Prostate gland (tissue), 2 donors: ENCODE measurements around the gene FARS2. TPM values are rescaled to one million over a fixed set of nuclear protein-coding genes. Genes with fewer than 3 reads are reported as not detected.
A peak's percentile ranks its signal among the peaks of the same experiment; 100 is the strongest.

Experiments used
- DNase-seq: peaks from one replicate; pipeline ENCODE4 v3.0.0-alpha.2; 2019; ENCODE audit warnings: low spot score
- H3K27ac ChIP-seq, 2 donors: fragments of 200-600 bp; sonication (generic); 2 replicates each; pipeline ENCODE4 v1.5.1; 2017 to 2019
- H3K27me3 ChIP-seq: fragments of 200-600 bp; sonication (generic); replicated peaks from 2 replicates; pipeline ENCODE4 v1.5.1; 2019; ENCODE audit not compliant: insufficient read depth
- H3K36me3 ChIP-seq, 2 donors: fragments of 200-600 bp; sonication (generic); 1 replicate in 1 of 2; 2 replicates in 1 of 2; pipeline versions ENCODE4 v1.5.1 to v1.8.1; 2017 to 2019
- H3K4me1 ChIP-seq: fragments of 200-600 bp; sonication (generic); replicated peaks from 2 replicates; pipeline ENCODE4 v1.5.1; 2019
- H3K4me3 ChIP-seq, 2 donors: fragments of 200-600 bp; sonication (generic); 2 replicates each; pipeline ENCODE4 v1.5.1; 2017 to 2019
- H3K9me3 ChIP-seq: fragments of 200-600 bp; sonication (generic); 2 replicates; pipeline ENCODE4 v1.5.1; 2017
- POLR2A ChIP-seq: fragments of 450-650 bp; IDR thresholded peaks from one replicate; pipeline ENCODE4 v1.6.1; 2016; ENCODE audit warnings: antibody characterized with exemption, mild to moderate bottlenecking
- POLR2AphosphoS5 ChIP-seq: sonication (generic); formaldehyde crosslinking; IDR thresholded peaks from one replicate; pipeline ENCODE4 v1.6.1; 2017; ENCODE audit warnings: antibody characterized with exemption
- WGBS: methylation state at CpG from one replicate; pipeline ENCODE4 v1.1.5; 2018; 5-methylcytosine and 5-hydroxymethylcytosine counted together
- intact Hi-C: fragments of 100-400 bp; cut with DNase I; formaldehyde crosslinking; loops from one replicate; pipeline ENCODE4 v1.14.2; 2022
- total RNA-seq, 2 donors: library from RNA; depleted of rRNA; stranded (reverse); fragments of >200 nt; gene quantifications; one replicate each; pipeline ENCODE4 v1.1.0, GENCODE V29; 2016
- TF ChIP-seq, protein P1 (sequence below), 4 experiments: fragments of 200-600 bp in 2 of 4; fragments of 450-650 bp in 2 of 4; sonication (generic) in 2 of 4; IDR thresholded peaks; 1 replicate in 3 of 4; 2 replicates in 1 of 4; pipeline ENCODE4 v1.5.1; 2016 to 2019; ENCODE audit warnings: antibody characterized with exemption in 4 of 4, mild to moderate bottlenecking in 2 of 4, moderate library complexity in 2 of 4

FARS2 gene
- total RNA-seq, 2 donors from 2014 or later: 11.6 to 19.5 TPM

DNA sequence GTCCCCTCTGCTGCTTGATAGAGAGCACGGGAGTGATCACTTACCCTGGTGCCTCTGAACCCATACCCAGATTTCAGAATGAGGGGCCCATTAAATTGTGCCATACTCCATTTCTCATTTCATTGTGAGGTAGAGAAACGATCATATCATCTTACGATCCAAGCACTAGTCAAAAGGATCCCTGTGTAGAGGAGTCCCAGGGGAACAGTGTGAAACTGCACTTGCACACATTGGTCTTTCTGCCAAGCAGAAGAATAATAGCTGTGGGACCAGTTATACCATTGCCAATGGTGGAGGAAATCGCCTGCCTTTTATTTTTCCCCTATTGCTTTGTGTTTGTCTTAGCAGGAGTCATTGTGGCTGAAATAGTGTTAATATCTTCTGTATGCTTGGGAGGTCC lies 161.9 kb downstream of the FARS2 start:
- intact Hi-C loops: no loop called here
- H3K36me3 ChIP-seq: no peaks in the 10 kb centered on the region
- TF ChIP-seq, protein P1, sequence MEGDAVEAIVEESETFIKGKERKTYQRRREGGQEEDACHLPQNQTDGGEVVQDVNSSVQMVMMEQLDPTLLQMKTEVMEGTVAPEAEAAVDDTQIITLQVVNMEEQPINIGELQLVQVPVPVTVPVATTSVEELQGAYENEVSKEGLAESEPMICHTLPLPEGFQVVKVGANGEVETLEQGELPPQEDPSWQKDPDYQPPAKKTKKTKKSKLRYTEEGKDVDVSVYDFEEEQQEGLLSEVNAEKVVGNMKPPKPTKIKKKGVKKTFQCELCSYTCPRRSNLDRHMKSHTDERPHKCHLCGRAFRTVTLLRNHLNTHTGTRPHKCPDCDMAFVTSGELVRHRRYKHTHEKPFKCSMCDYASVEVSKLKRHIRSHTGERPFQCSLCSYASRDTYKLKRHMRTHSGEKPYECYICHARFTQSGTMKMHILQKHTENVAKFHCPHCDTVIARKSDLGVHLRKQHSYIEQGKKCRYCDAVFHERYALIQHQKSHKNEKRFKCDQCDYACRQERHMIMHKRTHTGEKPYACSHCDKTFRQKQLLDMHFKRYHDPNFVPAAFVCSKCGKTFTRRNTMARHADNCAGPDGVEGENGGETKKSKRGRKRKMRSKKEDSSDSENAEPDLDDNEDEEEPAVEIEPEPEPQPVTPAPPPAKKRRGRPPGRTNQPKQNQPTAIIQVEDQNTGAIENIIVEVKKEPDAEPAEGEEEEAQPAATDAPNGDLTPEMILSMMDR (IDR thresholded peaks at IDR 0.05): no peak
- no peak for TF ChIP-seq POLR2AphosphoS5
- TF ChIP-seq POLR2A: no peak
- no peak for DNase-seq
- no peaks in the 10 kb centered on the region for H3K9me3 ChIP-seq
- whole genome bisulfite sequencing: 75% methylated on average over 4 of the region's 4 CpGs
- no peaks in the 10 kb centered on the region for H3K27me3 ChIP-seq
- no peak overlapping the region for H3K4me3 ChIP-seq
- H3K27ac ChIP-seq: no peak overlapping the region
- H3K4me1 ChIP-seq: no peaks in the 10 kb centered on the region

DNA sequence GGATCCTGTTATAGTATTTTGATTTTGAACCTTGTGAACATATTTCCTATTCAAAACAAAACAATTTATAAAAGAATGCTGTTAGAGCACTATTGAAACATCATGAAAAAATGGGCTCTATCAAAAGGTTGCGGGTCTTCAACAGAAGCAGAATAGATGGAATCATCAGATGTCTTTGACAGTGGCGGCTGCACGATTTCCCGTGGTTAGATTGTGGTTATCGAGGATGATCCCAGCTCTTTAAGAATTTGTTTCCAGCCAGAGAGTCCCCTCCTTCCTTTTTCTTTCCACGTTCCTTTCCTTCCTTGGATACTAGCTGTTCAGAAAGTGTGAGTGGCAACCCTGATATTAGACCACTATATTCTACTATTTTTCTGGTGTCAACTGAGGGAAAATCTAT lies 163.4 kb downstream of the FARS2 start:
- Histone ChIP-seq H3K4me1 (no peaks in the 10 kb centered on the region), H3K27me3 (no peaks in the 10 kb centered on the region), H3K36me3 (no peaks in the 10 kb centered on the region), H3K27ac (no peak overlapping the region), H3K4me3 (no peak overlapping the region), H3K9me3 (no peaks in the 10 kb centered on the region)
- intact Hi-C loops: no loop called here
- TF ChIP-seq POLR2A (no peak), POLR2AphosphoS5 (no peak)
- TF ChIP-seq, protein P1 (IDR thresholded peaks at IDR 0.05): no peak
- no peak for DNase-seq
- WGBS: 92% methylated on average over 6 of the region's 6 CpGs

DNA sequence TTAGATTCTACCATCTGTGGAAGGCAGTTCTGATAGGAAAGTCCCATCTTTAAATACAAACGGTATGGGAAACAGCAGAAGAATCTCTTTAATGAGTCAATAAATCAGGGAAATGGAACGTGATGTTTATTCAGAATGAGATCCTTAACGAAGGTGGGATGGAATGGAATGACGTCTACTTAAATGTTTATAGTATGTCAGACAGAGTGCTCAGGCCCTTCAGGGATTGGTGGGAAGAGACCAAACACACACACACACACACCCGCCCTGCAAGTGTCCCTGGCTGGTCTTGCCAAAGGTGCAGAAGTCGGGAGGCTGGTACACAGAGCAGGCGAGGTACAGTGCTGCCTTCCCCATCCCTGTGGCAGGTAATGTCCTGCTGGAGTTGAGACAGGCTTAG lies 164.0 kb downstream of the FARS2 start:
- Histone ChIP-seq H3K27ac (no peak overlapping the region), H3K36me3 (no peaks in the 10 kb centered on the region), H3K27me3 (no peaks in the 10 kb centered on the region), H3K4me3 (no peak overlapping the region), H3K9me3 (no peaks in the 10 kb centered on the region), H3K4me1 (no peaks in the 10 kb centered on the region)
- no peak for TF ChIP-seq POLR2A
- TF ChIP-seq, protein P1 (IDR thresholded peaks at IDR 0.05): no peak
- no peak for TF ChIP-seq POLR2AphosphoS5
- DNase-seq: peak; percentile 13
- 38% methylated on average over 7 of the region's 7 CpGs for WGBS
- intact Hi-C loops: no loop called here

DNA sequence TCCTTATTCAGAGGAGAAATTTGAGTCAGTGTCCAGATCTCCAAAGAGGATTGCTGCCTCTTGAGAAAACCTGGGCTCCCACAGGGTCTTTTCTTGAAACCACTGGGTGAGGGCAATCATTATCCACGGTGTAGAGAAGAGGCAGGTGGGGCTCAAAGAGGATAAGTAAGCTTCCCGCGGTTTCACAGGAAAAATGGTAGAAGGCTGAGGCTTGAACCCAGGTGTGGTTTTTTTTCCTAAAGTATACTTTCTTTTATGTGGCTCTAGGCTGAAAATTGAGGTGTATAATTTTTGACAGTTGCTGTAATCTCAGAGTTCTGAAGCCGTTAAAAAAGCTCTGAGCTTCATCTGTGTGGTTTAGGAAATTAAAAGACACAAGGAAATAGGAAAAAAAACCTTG lies 164.5 kb downstream of the FARS2 start:
- intact Hi-C loops: no loop called here
- H3K4me1 ChIP-seq: no peaks in the 10 kb centered on the region
- no peak for TF ChIP-seq POLR2A
- TF ChIP-seq, protein P1 (IDR thresholded peaks at IDR 0.05): no peak
- no peak overlapping the region for H3K27ac ChIP-seq
- H3K27me3 ChIP-seq: no peaks in the 10 kb centered on the region
- H3K36me3 ChIP-seq: no peaks in the 10 kb centered on the region
- DNase-seq: no peak
- no peak overlapping the region for H3K4me3 ChIP-seq
- 70% methylated on average over 4 of the region's 4 CpGs for WGBS
- no peaks in the 10 kb centered on the region for H3K9me3 ChIP-seq

DNA sequence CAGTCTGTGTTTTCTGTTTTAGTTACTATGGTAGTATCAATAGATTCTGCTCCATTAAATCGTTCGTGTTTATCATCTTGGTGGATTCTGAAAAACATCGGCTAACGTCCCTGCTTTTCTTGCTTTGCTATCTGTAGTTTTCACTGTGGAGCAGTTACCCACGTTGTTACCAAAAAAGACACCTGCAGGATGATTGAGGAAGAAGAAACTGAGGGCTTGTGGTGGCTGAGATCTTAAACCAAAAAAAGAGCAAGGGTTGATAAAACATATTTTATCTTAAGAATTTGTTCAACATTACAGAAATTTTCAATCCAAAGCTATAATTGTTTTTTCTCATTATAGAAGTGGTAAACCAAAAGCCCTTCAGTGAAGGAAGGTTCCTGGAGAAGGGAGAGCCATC lies 166.3 kb downstream of the FARS2 start:
- Histone ChIP-seq H3K27me3 (no peaks in the 10 kb centered on the region), H3K4me3 (no peak overlapping the region), H3K27ac (no peak overlapping the region), H3K9me3 (no peaks in the 10 kb centered on the region), H3K36me3 (no peaks in the 10 kb centered on the region), H3K4me1 (no peaks in the 10 kb centered on the region)
- intact Hi-C loops: no loop called here
- 90% methylated on average over 5 of the region's 5 CpGs for WGBS
- no peak for DNase-seq
- TF ChIP-seq POLR2AphosphoS5 (no peak), POLR2A (no peak)
- TF ChIP-seq, protein P1 (IDR thresholded peaks at IDR 0.05): no peak
